NCI-H82 (cell line): ENCODE results near the gene DDX17.
"Not testable (repeated sequence)": the region's sequence is repeated elsewhere in the genome, so short reads cannot be mapped to it uniquely, and the experiment has no call there.

Experiments used
- DNase-seq: peaks from one replicate; lab custom pipeline; 2025; lab: John Stamatoyannopoulos, UW

Gene DDX17

DNA sequence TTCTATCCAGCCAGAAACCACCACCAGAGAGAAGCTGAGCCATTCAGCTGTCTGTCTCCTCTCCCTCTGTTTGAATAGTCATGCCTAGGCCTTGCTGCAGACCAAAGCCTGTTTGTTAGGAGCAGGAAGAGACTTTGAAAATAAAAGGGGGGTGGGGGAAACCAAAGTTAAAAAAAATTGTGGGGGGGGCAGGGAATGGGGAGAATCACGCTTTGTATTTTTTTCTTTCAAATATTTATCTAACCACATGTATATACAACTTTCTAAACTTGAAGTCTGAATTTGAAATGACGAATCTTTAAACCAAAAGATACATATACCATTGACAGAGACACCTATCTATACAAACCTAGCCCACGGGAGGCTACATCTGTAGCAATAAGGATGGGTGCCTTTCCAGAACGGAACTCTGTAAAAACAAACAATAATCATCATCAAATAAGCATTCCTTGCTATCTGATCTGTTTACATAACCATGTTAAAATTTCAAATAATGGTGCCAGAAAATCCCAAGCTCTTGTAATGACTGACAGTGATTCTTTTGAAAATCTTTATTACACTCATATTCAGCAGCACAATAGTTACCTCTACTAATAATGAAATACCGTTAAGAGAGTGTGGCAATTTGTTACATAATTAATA lies 14.3 kb downstream of the DDX17 start:
- no peak for DNase-seq

DNA sequence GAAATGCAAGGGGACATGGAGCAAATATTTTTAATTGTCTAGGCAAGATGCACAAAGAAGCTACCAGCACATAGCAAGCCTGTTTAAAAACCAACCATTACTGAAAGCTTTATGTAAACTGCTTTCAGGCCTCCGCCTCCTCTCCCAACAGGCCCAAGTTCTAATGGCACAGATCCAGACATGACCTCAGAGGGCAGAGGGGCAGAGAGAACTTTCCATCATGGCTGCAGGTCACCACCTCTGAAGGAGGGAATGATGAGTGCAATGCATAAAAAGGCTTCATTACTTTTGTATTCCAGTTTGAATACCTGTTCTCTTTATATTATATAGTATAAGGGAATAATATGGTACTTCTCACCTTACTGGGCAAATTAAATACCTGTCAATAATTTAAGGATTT lies 15.2 kb downstream of the DDX17 start:
- DNase-seq = no peak

- no peak for DNase-seq
Observed at GRCh38 chr22:38490475-38490874, 15.6 kb downstream of the DDX17 start.

GRCh38 chr22:38489561-38490145 lies 16.5 kb downstream of the DDX17 start:
- DNase-seq = no peak

- no peak for DNase-seq
Observed at GRCh38 chr22:38489142-38489541, 17.0 kb downstream of the DDX17 start.

DNA sequence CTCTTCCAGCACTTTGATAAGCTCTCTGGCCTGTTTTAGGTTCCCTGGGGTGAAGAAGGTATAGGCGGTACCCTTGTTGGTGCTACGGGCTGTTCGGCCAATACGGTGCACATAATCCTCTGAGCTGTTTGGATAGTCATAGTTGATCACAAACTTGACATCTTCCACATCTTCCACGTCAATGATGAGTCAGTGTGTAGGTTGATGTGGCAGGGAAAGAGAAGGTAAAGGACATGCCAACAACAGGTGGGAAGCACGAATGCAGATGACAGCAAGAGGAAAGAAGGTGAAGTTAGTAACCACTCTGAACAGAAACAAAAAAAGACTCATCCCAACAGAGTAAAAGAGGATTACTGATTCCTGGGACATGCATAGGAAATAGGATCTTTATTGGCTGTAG lies 18.2 kb downstream of the DDX17 start:
- DNase-seq = no peak

DNA sequence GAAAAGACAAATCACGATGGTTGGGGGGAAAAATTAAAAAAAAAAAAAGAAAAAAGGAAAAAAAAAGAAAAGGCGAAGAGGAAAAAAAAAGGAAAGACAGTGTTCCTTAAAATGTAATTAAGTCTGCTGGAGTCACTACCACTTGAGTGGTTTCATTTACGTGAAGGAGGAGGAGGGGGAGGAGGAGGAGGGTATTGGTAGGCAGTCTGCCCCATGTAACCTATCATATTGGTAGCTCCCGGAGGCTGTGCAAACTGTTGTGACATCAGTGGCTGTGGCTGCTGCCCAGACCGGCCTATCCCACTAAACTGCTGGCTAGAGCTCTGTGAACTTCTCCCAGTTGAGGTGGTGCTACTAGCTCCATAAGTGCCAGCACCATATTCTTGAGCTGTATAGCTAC lies 20.3 kb downstream of the DDX17 start:
- no peak for DNase-seq

DNA sequence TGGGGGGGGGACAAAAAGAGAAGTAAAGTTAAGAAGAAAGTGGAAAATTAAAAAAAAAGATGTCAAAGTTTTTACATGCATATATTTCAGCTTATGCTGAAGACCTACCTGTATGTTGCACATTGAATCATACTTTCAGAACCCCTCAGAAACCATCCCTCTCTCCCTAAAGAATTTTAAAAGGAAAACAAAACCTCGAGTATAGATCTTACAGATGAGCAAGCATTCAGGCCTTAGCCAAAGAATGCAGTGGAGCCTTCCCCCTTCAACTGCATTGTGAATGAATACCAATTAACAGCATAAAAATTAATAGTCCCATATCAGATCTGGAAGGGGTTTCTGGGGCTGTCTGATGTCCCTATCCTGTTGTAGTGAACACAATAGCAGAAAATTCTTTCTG lies 21.9 kb downstream of the DDX17 start:
- no peak for DNase-seq

- no peak for DNase-seq
Observed at GRCh38 chr22:38482662-38483308, 23.3 kb downstream of the DDX17 start.

DNA sequence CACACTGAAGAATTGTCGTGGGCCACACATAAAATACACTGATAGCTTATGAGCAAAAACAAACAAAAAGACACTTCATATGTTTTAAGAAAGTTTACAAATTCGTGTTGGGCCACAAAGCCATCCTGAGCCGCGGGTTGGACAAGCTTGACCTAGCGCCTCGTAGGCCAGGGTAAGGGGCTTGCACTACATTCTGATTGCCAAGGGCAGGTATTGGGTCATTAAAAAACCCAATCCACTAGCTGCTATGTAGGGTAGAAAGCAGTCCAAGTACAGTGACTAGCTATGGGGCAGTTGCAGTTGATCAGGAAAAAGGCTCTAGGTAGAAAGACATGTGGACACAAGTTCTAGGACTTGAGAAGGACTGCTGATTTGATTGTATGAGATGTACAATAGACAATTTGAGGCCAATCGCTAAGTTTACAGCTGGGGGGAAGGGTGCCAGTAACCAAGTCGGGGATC lies 24.2 kb downstream of the DDX17 start:
- DNase-seq = no peak

GRCh38 chr22:38481162-38481870 lies 24.8 kb downstream of the DDX17 start:
- DNase-seq = no peak

DNA sequence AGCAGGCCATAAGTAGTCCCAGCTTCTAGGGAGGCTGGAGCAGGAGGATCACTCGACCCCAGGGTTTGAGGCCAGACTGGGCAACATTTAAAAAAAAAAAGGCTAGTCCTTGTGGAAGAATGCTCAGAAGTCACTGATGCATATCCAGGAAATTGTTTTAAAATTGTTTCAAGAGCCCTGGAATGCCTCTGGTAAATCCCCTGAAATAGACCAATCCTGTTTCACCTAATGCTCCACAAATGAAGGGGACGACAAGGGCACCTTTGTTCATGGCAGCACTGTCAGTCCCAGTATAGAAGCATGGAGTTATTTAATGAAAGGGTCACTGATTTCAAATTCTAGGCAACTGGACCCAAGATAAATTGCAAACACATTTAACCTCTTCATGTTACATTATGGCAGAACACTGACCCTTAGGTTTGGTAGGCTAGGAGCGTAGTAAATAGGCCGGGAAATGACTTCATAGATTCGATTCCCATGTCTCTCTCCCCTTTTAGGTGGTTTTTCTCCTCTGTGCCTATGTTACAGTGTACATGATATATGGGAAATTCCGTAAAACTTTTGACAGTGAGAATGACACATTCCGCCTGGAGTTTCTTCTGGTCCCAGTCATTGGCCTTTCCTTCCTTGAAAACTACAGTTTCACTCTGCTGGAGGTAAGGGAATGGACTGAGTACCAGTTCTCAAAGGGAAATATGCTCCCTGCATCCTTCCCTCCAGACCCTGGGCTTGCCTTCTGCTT lies 26.8 kb downstream of the DDX17 start:
- DNase-seq = no peak

- DNase-seq = no peak
Observed at GRCh38 chr22:38477585-38477984, 28.5 kb downstream of the DDX17 start.

- no peak for DNase-seq
Observed at GRCh38 chr22:38474003-38474607, 32.0 kb downstream of the DDX17 start.

GRCh38 chr22:38471237-38471636 lies 34.9 kb downstream of the DDX17 start:
- no peak for DNase-seq

DNA sequence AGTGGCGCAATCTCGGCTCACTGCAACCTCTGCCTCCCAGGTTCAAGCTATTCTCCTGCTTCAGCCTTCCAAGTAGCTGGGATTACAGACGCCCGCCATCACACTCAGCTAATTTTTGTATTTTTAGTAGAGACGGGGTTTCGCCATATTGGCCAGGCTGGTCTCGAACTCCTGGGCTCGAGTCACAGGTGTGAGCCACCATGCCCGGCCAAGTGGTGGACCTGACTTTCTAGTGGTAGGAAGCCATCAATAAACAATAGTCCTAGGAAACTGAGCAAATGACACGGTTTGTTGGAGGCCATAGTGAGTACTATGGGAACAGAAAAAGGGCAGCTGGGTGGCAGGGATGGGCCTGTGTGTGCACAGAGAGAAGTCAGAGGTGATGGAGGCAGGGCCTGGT lies 35.9 kb downstream of the DDX17 start:
- not testable (repeated sequence) for DNase-seq

DNA sequence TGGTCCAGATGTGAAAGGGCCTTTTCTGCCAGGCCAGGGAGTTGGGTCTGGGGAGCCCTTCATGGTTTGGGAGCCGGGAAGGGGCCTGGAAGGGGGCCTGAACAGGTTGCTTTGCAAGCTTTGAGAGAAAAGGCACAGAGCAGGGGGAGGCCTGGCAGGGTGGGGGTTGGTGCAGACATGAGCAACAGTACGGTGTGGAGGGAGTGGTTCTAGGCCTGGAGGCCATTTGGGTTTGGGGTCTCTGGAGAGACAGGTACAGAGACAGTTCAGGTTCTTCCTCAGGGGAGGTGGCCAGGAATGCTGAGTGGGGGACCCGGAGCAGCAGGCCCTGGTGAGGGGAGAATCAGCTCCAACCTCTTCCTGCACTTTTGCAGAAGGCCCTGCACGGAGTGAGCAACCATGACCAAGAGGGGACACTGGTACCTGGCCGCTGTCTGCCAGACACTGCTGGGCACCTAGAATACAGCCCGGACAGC lies 36.8 kb downstream of the DDX17 start:
- DNase-seq = no peak

DNA sequence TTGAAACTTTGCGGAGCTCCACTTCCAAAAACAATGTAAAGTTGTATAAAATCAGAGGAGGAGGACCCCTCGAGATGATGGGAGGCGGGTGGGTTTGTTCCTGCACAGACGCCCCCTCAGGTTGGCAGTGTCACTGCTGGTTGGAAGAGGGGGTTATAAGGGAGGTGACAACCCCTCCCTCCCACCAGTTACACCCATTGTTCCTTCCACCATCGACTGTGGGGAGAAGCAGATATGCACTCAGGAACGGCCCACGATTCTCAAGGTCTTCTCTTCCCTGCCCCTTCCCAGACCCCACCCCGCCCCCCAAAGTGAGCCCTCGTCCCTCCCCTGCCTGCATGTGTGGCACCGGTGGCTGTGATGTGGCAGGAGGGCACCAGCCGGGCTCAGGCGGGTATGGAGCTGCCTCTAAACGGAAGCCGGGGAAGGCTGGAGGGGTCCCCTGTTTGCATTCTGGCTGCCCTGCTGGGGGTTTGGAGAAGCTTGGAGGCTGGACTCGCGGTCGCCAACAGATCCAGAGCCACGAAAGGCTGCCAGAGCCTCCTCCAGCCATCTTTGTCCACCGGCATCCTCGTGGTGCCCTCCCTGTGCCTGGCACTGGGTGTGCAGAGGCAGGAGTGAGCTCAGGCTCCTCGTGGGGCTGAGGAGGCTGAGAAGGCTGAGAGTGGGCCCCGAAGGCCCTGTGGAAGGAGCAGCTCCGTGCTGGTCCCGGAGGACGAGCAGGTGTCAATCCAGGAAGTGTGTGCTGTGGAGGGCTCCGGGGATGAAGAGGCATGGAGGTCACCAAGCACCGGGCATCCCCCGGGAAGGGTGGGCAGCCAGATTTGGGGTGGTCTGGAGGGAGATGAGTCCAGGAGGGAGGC lies 37.4 kb downstream of the DDX17 start:
- peak; percentile 24 for DNase-seq

- no peak for DNase-seq
Observed at GRCh38 chr22:38467904-38468442, 38.1 kb downstream of the DDX17 start, which contains the start of gene KDELR3. KDELR3 (plus strand) TSS chr22:38468096; CDS start chr22:38468234, 138 bp downstream.

- no peak for DNase-seq
Observed at GRCh38 chr22:38467438-38467903, 38.6 kb downstream of the DDX17 start.
